OCI-LY1 (cell line): Measurements from ENCODE around the gene EXT2.

Source experiments
- CTCF ChIP-seq: fragments of 200-600 bp; sonication (generic), shearing (Covaris generic); IDR thresholded peaks from 2 replicates; pipeline ENCODE4 v1.5.1; 2017; ENCODE audit warnings: mild to moderate bottlenecking, antibody characterized with exemption, low read length, moderate library complexity, mixed read lengths
- EZH2 ChIP-seq: fragments of 200-600 bp; sonication (generic), shearing (Covaris generic); IDR thresholded peaks from 2 replicates; pipeline ENCODE4 v1.8.0; 2017; ENCODE audit warnings: borderline replicate concordance, mixed run types, mild to moderate bottlenecking, antibody characterized with exemption, low read length, moderate library complexity, mixed read lengths

GRCh38 chr11:44229624-44230023, 134.1 kb downstream of the EXT2 start:
- TF ChIP-seq CTCF: no peak
- TF ChIP-seq EZH2: no peak
